ENCODE results near the gene HAPLN3. TPM values are rescaled to one million over a fixed set of nuclear protein-coding genes. Genes with fewer than 3 reads are reported as not detected.

Gene HAPLN3
- total and polyA plus RNA-seq, 4 experiments from 2014 or later = 40.7 to 126 (median 84.6) TPM

- no peaks in the 10 kb centered on the region for H3K9me3 Mint-ChIP-seq
- peaks cover 26 to 72% (median 46%) of the 10 kb centered on the region in 4 donors for H3K4me1 Mint-ChIP-seq
- Histone ChIP-seq H3K9me3 (ENCODE audit: control insufficient read depth in 1 of 2, low read length in 2 of 2) (no peaks in the 10 kb centered on the region), H3K4me3 (ENCODE audit: low read length in 2 of 2) (no peak overlapping the region), H3K27me3 (ENCODE audit: insufficient read depth, low read length) (no peaks in the 10 kb centered on the region), H3K4me1 (ENCODE audit: insufficient read depth, low read length) (peaks cover 38% of the 10 kb centered on the region), H3K36me3 (ENCODE audit: insufficient read depth, low read length) (peaks cover 8% of the 10 kb centered on the region), H3K27ac (ENCODE audit: low read depth, low read length) (no peak overlapping the region)
- H3K27me3 Mint-ChIP-seq = no peaks in the 10 kb centered on the region
- ChIA-PET POLR2A (ENCODE audit: partially characterized antibody) (interaction anchor here (1.9 to 3.8 kb wide), 2 partner anchors 12 to 268 kb away, joined by 11 to 78 read pairs; partner anchors contain the start of genes HAPLN3 and ISG20), CTCF (ENCODE audit: partially characterized antibody) (interaction anchor here (1.3 to 7.1 kb wide), 13 partner anchors 12 to 271 kb away, joined by 3 to 171 read pairs (median 33); partner anchors contain the start of genes ABHD2 and HAPLN3)
- peaks cover 9 to 10% of the 10 kb centered on the region in 2 donors for H3K36me3 Mint-ChIP-seq
- intact Hi-C loops (cut with micrococcal nuclease) = no loop called here
- no peak overlapping the region for H3K4me3 Mint-ChIP-seq
- peak overlapping the region; percentile 94 to 98 (median 96) for H3K27ac Mint-ChIP-seq
- DNase-seq = no peak
Measured at GRCh38 chr15:88906130-88906529, 10.8 kb upstream of the HAPLN3 start.

- H3K27me3 ChIP-seq (ENCODE audit: insufficient read depth, low read length) = no peaks in the 10 kb centered on the region
- peaks cover 8% of the 10 kb centered on the region for H3K36me3 ChIP-seq (ENCODE audit: insufficient read depth, low read length)
- ChIA-PET CTCF (ENCODE audit: partially characterized antibody) (interaction anchor here (0.7 to 7.1 kb wide), 36 partner anchors 10 to 301 kb away, joined by 3 to 171 read pairs (median 8); partner anchors contain the start of genes ABHD2, HAPLN3, ISG20 and MFGE8), POLR2A (ENCODE audit: partially characterized antibody) (interaction anchor here (0.8 to 3.8 kb wide), 9 partner anchors 8 to 284 kb away, joined by 3 to 78 read pairs (median 4); partner anchors contain the start of genes AEN, HAPLN3, ISG20 and MFGE8)
- peaks cover 27 to 72% (median 51%) of the 10 kb centered on the region in 4 donors for H3K4me1 Mint-ChIP-seq
- no peaks in the 10 kb centered on the region for H3K9me3 Mint-ChIP-seq
- H3K27me3 Mint-ChIP-seq = no peaks in the 10 kb centered on the region
- H3K4me3 ChIP-seq (ENCODE audit: low read length in 2 of 2) = no peak overlapping the region
- peak overlapping the region; percentile 94 to 98 (median 96) for H3K27ac Mint-ChIP-seq
- intact Hi-C loops (cut with micrococcal nuclease) = loop anchor here (2.0 kb wide), 2 partner anchors 223 to 283 kb away; no protein-coding TSS in a partner anchor
- peaks cover 10 to 11% of the 10 kb centered on the region in 2 donors for H3K36me3 Mint-ChIP-seq
- peaks cover 38% of the 10 kb centered on the region for H3K4me1 ChIP-seq (ENCODE audit: insufficient read depth, low read length)
- peak overlapping the region; percentile 41 for H3K27ac ChIP-seq (ENCODE audit: low read depth, low read length)
- H3K4me3 Mint-ChIP-seq = no peak overlapping the region
- no peaks in the 10 kb centered on the region for H3K9me3 ChIP-seq (ENCODE audit: control insufficient read depth in 1 of 2, low read length in 2 of 2)
- DNase-seq = no peak
Measured at GRCh38 chr15:88905576-88905975, 10.2 kb upstream of the HAPLN3 start.

GRCh38 chr15:88904624-88905327 is 9.4 kb upstream of the HAPLN3 start:
- peaks cover 27 to 65% (median 47%) of the 10 kb centered on the region in 4 donors for H3K4me1 Mint-ChIP-seq
- H3K4me3 ChIP-seq (ENCODE audit: low read length in 2 of 2) = peak overlapping the region in 1 of 2 donors; percentile 13
- H3K4me3 Mint-ChIP-seq = peak overlapping the region; percentile 25 to 81 (median 58)
- H3K27me3 Mint-ChIP-seq = no peaks in the 10 kb centered on the region
- H3K36me3 Mint-ChIP-seq = peaks cover 7 to 11% of the 10 kb centered on the region in 2 donors
- no peaks in the 10 kb centered on the region for H3K9me3 ChIP-seq (ENCODE audit: control insufficient read depth in 1 of 2, low read length in 2 of 2)
- ChIA-PET POLR2A (ENCODE audit: partially characterized antibody) (interaction anchor here (0.6 to 3.8 kb wide), 19 partner anchors 9 to 284 kb away, joined by 3 to 78 read pairs (median 4); partner anchors contain the start of genes ABHD2, AEN, HAPLN3 and ISG20), CTCF (ENCODE audit: partially characterized antibody) (interaction anchor here (0.5 to 7.1 kb wide), 53 partner anchors 11 to 438 kb away, joined by 3 to 171 read pairs (median 6); partner anchors contain the start of genes ABHD2, HAPLN3, ISG20 and MFGE8)
- DNase-seq = peak; percentile 94 to 99 (median 97)
- no peaks in the 10 kb centered on the region for H3K27me3 ChIP-seq (ENCODE audit: insufficient read depth, low read length)
- intact Hi-C loops (cut with micrococcal nuclease) = loop anchor here (1.0 to 5.0 kb wide), 9 partner anchors 9 to 437 kb away; partner anchors contain the start of genes DET1, MFGE8, MRPL46 and MRPS11
- peak overlapping the region; percentile 94 to 98 (median 96) for H3K27ac Mint-ChIP-seq
- H3K27ac ChIP-seq (ENCODE audit: low read depth, low read length) = peak overlapping the region; percentile 77
- peaks cover 38% of the 10 kb centered on the region for H3K4me1 ChIP-seq (ENCODE audit: insufficient read depth, low read length)
- peaks cover 8% of the 10 kb centered on the region for H3K36me3 ChIP-seq (ENCODE audit: insufficient read depth, low read length)
- no peaks in the 10 kb centered on the region for H3K9me3 Mint-ChIP-seq

- CTCF ChIA-PET (ENCODE audit: partially characterized antibody) = interaction anchor here (0.7 to 7.1 kb wide), 45 partner anchors 10 to 437 kb away, joined by 3 to 171 read pairs (median 6); partner anchors contain the start of genes ABHD2, HAPLN3, ISG20 and MFGE8
- Histone ChIP-seq H3K4me1 (ENCODE audit: insufficient read depth, low read length) (peaks cover 38% of the 10 kb centered on the region), H3K4me3 (ENCODE audit: low read length in 2 of 2) (peak overlapping the region in 1 of 2 donors; percentile 13), H3K27ac (ENCODE audit: low read depth, low read length) (peak overlapping the region; percentile 77), H3K36me3 (ENCODE audit: insufficient read depth, low read length) (peaks cover 3% of the 10 kb centered on the region), H3K27me3 (ENCODE audit: insufficient read depth, low read length) (no peaks in the 10 kb centered on the region), H3K9me3 (ENCODE audit: control insufficient read depth in 1 of 2, low read length in 2 of 2) (no peaks in the 10 kb centered on the region)
- POLR2A ChIA-PET (ENCODE audit: partially characterized antibody) = interaction anchor here (0.7 to 3.8 kb wide), 16 partner anchors 9 to 283 kb away, joined by 3 to 78 read pairs (median 5); partner anchors contain the start of genes ABHD2, AEN, HAPLN3 and ISG20
- Mint-ChIP-seq H3K4me3 (peak overlapping the region; percentile 25 to 81 (median 58)), H3K4me1 (peaks cover 27 to 59% (median 44%) of the 10 kb centered on the region in 4 donors), H3K9me3 (no peaks in the 10 kb centered on the region), H3K27ac (peak overlapping the region; percentile 94 to 98 (median 96)), H3K36me3 (peaks cover 3 to 10% of the 10 kb centered on the region in 2 donors), H3K27me3 (no peaks in the 10 kb centered on the region)
- intact Hi-C loops (cut with micrococcal nuclease) = loop anchor here (1.0 to 5.0 kb wide), 9 partner anchors 9 to 437 kb away; partner anchors contain the start of genes DET1, MFGE8, MRPL46 and MRPS11
- no peak for DNase-seq
Measured at GRCh38 chr15:88904257-88904623, 8.9 kb upstream of the HAPLN3 start.

- no peak overlapping the region for H3K4me3 ChIP-seq (ENCODE audit: low read length in 2 of 2)
- Mint-ChIP-seq H3K27ac (peak overlapping the region; percentile 83 to 98 (median 96)), H3K36me3 (peaks cover 3 to 10% of the 10 kb centered on the region in 2 donors), H3K4me3 (peak overlapping the region in 1 of 8 donors; percentile 13), H3K9me3 (no peaks in the 10 kb centered on the region), H3K27me3 (no peaks in the 10 kb centered on the region), H3K4me1 (peaks cover 27 to 57% (median 43%) of the 10 kb centered on the region in 4 donors)
- ChIA-PET POLR2A (ENCODE audit: partially characterized antibody) (interaction anchor here (0.8 to 3.8 kb wide), 4 partner anchors 9 to 278 kb away, joined by 3 to 78 read pairs (median 4); partner anchors contain the start of gene HAPLN3), CTCF (ENCODE audit: partially characterized antibody) (interaction anchor here (1.3 to 7.1 kb wide), 9 partner anchors 9 to 279 kb away, joined by 4 to 171 read pairs (median 36); partner anchors contain the start of genes ABHD2, HAPLN3 and MFGE8)
- no peaks in the 10 kb centered on the region for H3K9me3 ChIP-seq (ENCODE audit: control insufficient read depth in 1 of 2, low read length in 2 of 2)
- peak overlapping the region; percentile 77 for H3K27ac ChIP-seq (ENCODE audit: low read depth, low read length)
- intact Hi-C loops (cut with micrococcal nuclease) = loop anchor here (5.0 kb wide), 2 partner anchors 434 to 436 kb away; partner anchors contain the start of genes MRPL46 and MRPS11
- H3K27me3 ChIP-seq (ENCODE audit: insufficient read depth, low read length) = no peaks in the 10 kb centered on the region
- peaks cover 41% of the 10 kb centered on the region for H3K4me1 ChIP-seq (ENCODE audit: insufficient read depth, low read length)
- no peak for DNase-seq
- no peaks in the 10 kb centered on the region for H3K36me3 ChIP-seq (ENCODE audit: insufficient read depth, low read length)
Measured at GRCh38 chr15:88902846-88903245, 7.5 kb upstream of the HAPLN3 start.

- H3K4me1 Mint-ChIP-seq = peaks cover 32 to 63% (median 46%) of the 10 kb centered on the region in 4 donors
- peaks cover 3 to 10% of the 10 kb centered on the region in 2 donors for H3K36me3 Mint-ChIP-seq
- H3K4me3 ChIP-seq (ENCODE audit: low read length in 2 of 2) = no peak overlapping the region
- intact Hi-C loops (cut with micrococcal nuclease) = loop anchor here (5.0 kb wide), 2 partner anchors 435 kb away; partner anchors contain the start of genes MRPL46 and MRPS11
- no peak for DNase-seq
- ChIA-PET POLR2A (ENCODE audit: partially characterized antibody) (interaction anchor here (0.6 to 3.8 kb wide), 5 partner anchors 8 to 278 kb away, joined by 3 to 78 read pairs (median 3); partner anchors contain the start of gene HAPLN3), CTCF (ENCODE audit: partially characterized antibody) (interaction anchor here (1.6 to 7.1 kb wide), 8 partner anchors 8 to 278 kb away, joined by 3 to 171 read pairs (median 40); partner anchors contain the start of genes HAPLN3, ISG20 and MFGE8)
- H3K27me3 Mint-ChIP-seq = no peaks in the 10 kb centered on the region
- H3K4me1 ChIP-seq (ENCODE audit: insufficient read depth, low read length) = peaks cover 46% of the 10 kb centered on the region
- H3K9me3 ChIP-seq (ENCODE audit: control insufficient read depth in 1 of 2, low read length in 2 of 2) = no peaks in the 10 kb centered on the region
- no peaks in the 10 kb centered on the region for H3K9me3 Mint-ChIP-seq
- no peaks in the 10 kb centered on the region for H3K27me3 ChIP-seq (ENCODE audit: insufficient read depth, low read length)
- H3K27ac ChIP-seq (ENCODE audit: low read depth, low read length) = peak overlapping the region; percentile 77
- H3K27ac Mint-ChIP-seq = peak overlapping the region; percentile 79 to 98 (median 94)
- no peaks in the 10 kb centered on the region for H3K36me3 ChIP-seq (ENCODE audit: insufficient read depth, low read length)
- H3K4me3 Mint-ChIP-seq = no peak overlapping the region
Measured at GRCh38 chr15:88902221-88902835, 7.0 kb upstream of the HAPLN3 start.
